Heart right ventricle (tissue), 16 donors: ENCODE data around the gene IER5L. TPM values are rescaled to one million over a fixed set of nuclear protein-coding genes. Genes with fewer than 3 reads are reported as not detected.

Experiments used
- ATAC-seq, 8 donors: fragments of 200-7000 bp; cut with Tn5 transposase; one replicate each; pipeline ENCODE4 v1.9.1; 2020; ENCODE audit warnings: mild to moderate bottlenecking in 8 of 8, moderate library complexity in 8 of 8, moderate number of reproducible peaks in 1 of 8
- DNase-seq, 2 donors: peaks; one replicate each; pipeline ENCODE4 v3.0.0-alpha.2; 2020
- H3K27ac ChIP-seq, 10 donors: fragments of 200-600 bp; sonication (generic) in 2 of 10; one replicate each; pipeline versions ENCODE4 v1.5.0 to v1.8.0; 2020 to 2022; ENCODE audit warnings: mild to moderate bottlenecking in 3 of 10
- H3K27me3 ChIP-seq, 7 donors: fragments of 200-600 bp; one replicate each; pipeline ENCODE4 v1.8.0; 2021 to 2022; ENCODE audit warnings: mild to moderate bottlenecking in 2 of 7
- H3K36me3 ChIP-seq, 9 donors: fragments of 200-600 bp; sonication (generic) in 1 of 9; one replicate each; pipeline versions ENCODE4 v1.5.0 to v1.8.0; 2020 to 2022; ENCODE audit warnings: mild to moderate bottlenecking in 2 of 9
- H3K4me1 ChIP-seq, 9 donors: fragments of 200-600 bp; sonication (generic) in 1 of 9; one replicate each; pipeline versions ENCODE4 v1.5.0 to v1.8.0; 2020 to 2022; ENCODE audit warnings: mild to moderate bottlenecking in 4 of 9
- H3K4me3 ChIP-seq, 10 donors: fragments of 200-600 bp; sonication (generic) in 2 of 10; one replicate each; pipeline versions ENCODE4 v1.5.0 to v1.8.0; 2020 to 2022; ENCODE audit warnings: mild to moderate bottlenecking in 7 of 10, moderate library complexity in 2 of 10
- H3K9me3 ChIP-seq, 11 donors: fragments of 200-600 bp in 10 of 11; sonication (generic) in 2 of 11; one replicate each; pipeline versions ENCODE4 v1.5.0 to v1.8.0; 2013 to 2022; ENCODE audit warnings: mild to moderate bottlenecking in 2 of 11, control low read depth in 1 of 11, moderate library complexity in 1 of 11
- WGBS, 2 donors: extraction: QIAGEN DNeasy Blood & Tissue Kit; methylation state at CpG; one replicate each; pipeline ENCODE4 v1.1.7; 2013; ENCODE audit warnings: inconsistent platforms in 1 of 2; 5-methylcytosine and 5-hydroxymethylcytosine counted together
- intact Hi-C, 10 donors: fragments of 100-400 bp; cut with DNase I; formaldehyde crosslinking; loops; one replicate each; pipeline versions ENCODE4 v1.11.1 to v1.14.2; 2022
- polyA plus RNA-seq, 2 donors: library from polyadenylated mRNA; stranded (reverse); fragments of 200-250 nt; gene quantifications; one replicate each; pipeline ENCODE4 v1.2.3, GENCODE V29; 2013
- total RNA-seq, 10 donors: library from RNA; stranded (reverse); fragmentation: NEBNext Ultra II Directional in 3 of 10; extraction: Animal tissue kit (Norgen Biotek cat#: 25700) in 3 of 10; gene quantifications; one replicate each; pipeline versions ENCODE4 v1.2.1 to v1.2.4, GENCODE V29; 2021 to 2023
- TF ChIP-seq, protein P1 (sequence below), 9 donors: fragments of 200-600 bp; sonication (generic) in 2 of 9; IDR thresholded peaks; one replicate each; pipeline versions ENCODE4 v1.5.0 to v1.8.0; 2021 to 2022; ENCODE audit warnings: antibody characterized with exemption in 9 of 9, mild to moderate bottlenecking in 5 of 9, moderate library complexity in 1 of 9
- donor health status: Arrhythmogenic right ventricular cardiomyopathy.
- donor health status: ischemic (EF 13 %, LVEDD 7.1; RV severe dilation, severe dysfunction).
- donor health status: healthy with polysubstance abuse.
- donor health status: DM: no; HTN: yes; CAD: no.
- donor health status: DM: no; HTN: no; CAD: no.
- donor health status: ischemic (EF 25% LVEDD 6.9; RV normal size, moderate dysfunction).
- donor health status: ischemic (EF 25% LVEDD 5.7; RV mildly dilated, moderate dysfunction).
- donor health status: healthy.
- donor health status: DM: yes; HTN: yes; CAD: no.
- donor health status: Ischemic cardiomyopathy.
- donor health status: ischemic (EF 35%, LVEDD 5.7; RV mildly dilated, moderate dysfunction).
- donor health status: nonischemic (EF 11% LVEDD 7.7; RV severe dilation, severe dysfunction).
- donor health status: DM: yes; HTN: yes; CAD: no.
- donor health status: PGD.
- donor health status: ischemic (EF 29% LVEDD 5.4; RV normal size, mild dysfunction).
- donor health status: nonischemic (EF 23%, LVEDD 6.1; RV moderate dilation, normal function).

The IER5L gene
- total and polyA plus RNA-seq, 12 donors, result 1.2 to 26.3 (median 5.6) TPM

DNA sequence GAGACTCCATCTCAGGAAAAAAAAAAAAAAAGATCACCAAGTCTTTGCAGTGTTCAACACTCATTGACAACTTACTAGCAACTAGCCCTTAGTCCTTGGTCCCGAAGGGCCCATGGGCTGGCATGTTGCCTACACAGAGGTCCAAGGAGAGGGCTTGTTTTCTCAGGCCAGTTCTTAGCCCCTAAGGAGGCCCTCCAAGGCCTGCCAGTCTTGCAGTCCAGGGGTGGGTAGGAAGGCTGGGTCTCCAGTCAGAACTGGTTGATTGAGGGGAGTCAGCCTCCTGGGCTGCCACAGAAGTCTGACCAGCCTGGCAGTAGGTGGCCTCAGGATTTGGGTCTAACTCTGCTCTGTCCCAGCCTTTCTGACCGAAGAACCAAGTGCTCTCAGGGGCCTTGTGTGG lies 32.7 kb downstream of the IER5L start:
- DNase-seq, result no peak
- H3K36me3 ChIP-seq, result peaks cover 0 to 61% (median 6%) of the 10 kb centered on the region in 9 donors
- TF ChIP-seq, protein P1, sequence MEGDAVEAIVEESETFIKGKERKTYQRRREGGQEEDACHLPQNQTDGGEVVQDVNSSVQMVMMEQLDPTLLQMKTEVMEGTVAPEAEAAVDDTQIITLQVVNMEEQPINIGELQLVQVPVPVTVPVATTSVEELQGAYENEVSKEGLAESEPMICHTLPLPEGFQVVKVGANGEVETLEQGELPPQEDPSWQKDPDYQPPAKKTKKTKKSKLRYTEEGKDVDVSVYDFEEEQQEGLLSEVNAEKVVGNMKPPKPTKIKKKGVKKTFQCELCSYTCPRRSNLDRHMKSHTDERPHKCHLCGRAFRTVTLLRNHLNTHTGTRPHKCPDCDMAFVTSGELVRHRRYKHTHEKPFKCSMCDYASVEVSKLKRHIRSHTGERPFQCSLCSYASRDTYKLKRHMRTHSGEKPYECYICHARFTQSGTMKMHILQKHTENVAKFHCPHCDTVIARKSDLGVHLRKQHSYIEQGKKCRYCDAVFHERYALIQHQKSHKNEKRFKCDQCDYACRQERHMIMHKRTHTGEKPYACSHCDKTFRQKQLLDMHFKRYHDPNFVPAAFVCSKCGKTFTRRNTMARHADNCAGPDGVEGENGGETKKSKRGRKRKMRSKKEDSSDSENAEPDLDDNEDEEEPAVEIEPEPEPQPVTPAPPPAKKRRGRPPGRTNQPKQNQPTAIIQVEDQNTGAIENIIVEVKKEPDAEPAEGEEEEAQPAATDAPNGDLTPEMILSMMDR (IDR thresholded peaks at IDR 0.05), result no peak
- ATAC-seq, result no peak
- H3K4me3 ChIP-seq, result peak overlapping the region in 1 of 10 donors; percentile 6
- WGBS, 2 donors, result 36 to 47% methylated on average over 2 of the region's 2 CpGs
- H3K4me1 ChIP-seq, result peaks cover 59 to 82% (median 80%) of the 10 kb centered on the region in 9 donors
- no peaks in the 10 kb centered on the region for H3K27me3 ChIP-seq
- peak overlapping the region; percentile 65 to 100 (median 100) for H3K27ac ChIP-seq
- no peaks in the 10 kb centered on the region for H3K9me3 ChIP-seq
- intact Hi-C loops, result loop anchor here in 4 of 10 donors (2.0 to 10.0 kb wide), 3 partner anchors 23 to 349 kb away; no protein-coding TSS in a partner anchor

DNA sequence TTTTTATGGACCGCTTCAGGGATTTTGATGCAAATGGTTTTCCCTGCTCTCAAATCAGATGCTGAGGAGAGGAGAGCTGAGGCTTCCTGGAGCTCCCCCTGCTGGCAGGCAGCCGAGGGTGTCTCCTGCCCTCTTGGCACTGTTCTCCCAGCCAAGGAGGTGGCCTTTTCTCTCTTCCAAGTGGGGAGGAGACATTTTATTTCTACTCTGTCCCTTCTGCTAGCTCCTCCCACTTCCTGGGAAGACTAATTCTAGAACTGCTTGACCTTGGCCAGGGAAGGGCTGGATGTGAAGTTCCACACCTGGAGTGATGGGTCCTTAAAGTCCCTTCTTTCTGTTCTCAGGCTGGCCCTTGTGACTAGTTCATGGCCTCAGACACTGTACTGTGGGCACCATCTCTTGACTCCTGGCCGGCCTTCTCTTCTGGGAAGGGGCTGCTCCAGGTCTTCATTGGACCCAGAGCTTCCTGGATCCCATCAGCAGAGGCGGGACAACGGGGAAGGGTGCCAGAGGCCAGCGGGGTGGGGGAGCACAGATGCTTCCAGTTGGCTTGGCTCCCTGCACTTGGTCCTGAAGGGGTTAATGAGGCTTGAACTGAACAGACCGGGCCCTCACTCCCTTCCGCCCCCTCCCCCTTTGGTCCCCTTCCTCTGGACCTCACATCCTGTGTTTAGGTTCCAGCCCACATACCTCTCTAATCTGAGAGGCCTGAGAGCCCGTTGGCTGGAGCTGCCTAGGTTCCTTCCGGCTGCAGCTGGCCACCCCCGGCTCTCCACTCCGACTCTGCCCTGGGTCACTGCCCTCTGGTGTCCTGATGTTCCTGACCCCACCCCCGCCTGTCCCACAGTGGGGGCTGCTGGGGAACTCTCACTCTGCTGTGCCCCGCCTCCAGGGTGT lies 34.8 kb downstream of the IER5L start:
- WGBS, 2 donors, result 6 to 11% methylated on average over 14 of the region's 14 CpGs
- DNase-seq (peak; percentile 91 to 94), ATAC-seq (peak; percentile 27 to 63 (median 48))
- H3K27me3 ChIP-seq, result no peaks in the 10 kb centered on the region
- TF ChIP-seq, protein P1 (IDR thresholded peaks at IDR 0.05), result peak; percentile 72 to 97 (median 92)
- H3K4me1 ChIP-seq, result peaks cover 70 to 98% (median 96%) of the 10 kb centered on the region in 9 donors
- intact Hi-C loops, result loop anchor here in 7 of 10 donors (1.0 to 10.0 kb wide), 7 partner anchors 31 to 352 kb away; partner anchors contain the start of gene IER5L (in 1 of the 7)
- H3K4me3 ChIP-seq, result peak overlapping the region in 8 of 10 donors; percentile 18 to 62 (median 56)
- H3K9me3 ChIP-seq, result no peaks in the 10 kb centered on the region
- H3K27ac ChIP-seq, result peak overlapping the region; percentile 100
- peaks cover 0 to 55% (median under 1%) of the 10 kb centered on the region in 9 donors for H3K36me3 ChIP-seq

DNA sequence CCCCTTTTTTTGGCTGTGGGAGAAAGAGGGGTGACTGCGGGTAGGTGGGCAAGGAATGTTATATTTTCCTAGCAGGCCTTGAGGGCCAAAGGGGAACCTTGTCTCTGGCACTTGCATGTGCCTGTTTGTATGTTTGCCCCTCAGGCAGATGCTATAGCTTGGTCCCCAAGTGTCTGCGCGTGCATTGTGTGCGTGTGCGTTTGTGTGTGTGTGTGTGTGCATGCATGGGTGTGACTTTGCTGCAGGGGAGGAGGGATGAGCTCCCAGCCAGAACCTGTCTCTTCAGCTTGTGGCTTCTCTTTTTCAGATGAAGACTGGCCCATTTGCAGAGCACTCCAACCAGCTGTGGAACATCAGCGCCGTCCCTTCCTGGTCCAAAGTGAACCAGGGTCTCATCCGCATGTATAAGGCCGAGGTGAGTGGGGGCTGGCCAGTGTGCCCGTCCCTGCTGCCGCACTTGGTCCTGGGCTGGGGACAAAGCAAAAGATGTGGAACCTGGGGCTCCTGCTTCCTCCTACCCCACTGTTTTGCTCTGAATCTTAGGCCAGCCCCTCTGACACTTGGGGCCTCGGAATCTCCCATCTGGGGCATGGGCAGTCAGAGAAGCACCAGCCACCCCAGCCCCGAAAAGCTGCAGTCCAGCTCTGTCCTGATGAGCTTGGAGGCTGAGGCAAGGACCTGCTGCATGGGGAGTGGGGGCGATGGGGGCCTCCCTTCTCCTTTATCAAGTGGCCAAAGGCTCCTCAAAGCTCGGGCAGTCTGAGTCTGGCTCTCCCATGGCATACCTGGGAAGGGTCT lies 35.7 kb downstream of the IER5L start:
- H3K27ac ChIP-seq, result peak overlapping the region; percentile 100

More for the DNA sequence above, 35.7 kb downstream of the IER5L start:
- H3K27me3 ChIP-seq, result no peaks in the 10 kb centered on the region
- TF ChIP-seq, protein P1 (IDR thresholded peaks at IDR 0.05), result no peak
- 39 to 45% methylated on average over 15 of the region's 15 CpGs for WGBS, 2 donors
- DNase-seq (no peak), ATAC-seq (no peak)
- peaks cover 0 to 55% (median 6%) of the 10 kb centered on the region in 9 donors for H3K36me3 ChIP-seq
- peaks cover 71 to 98% (median 94%) of the 10 kb centered on the region in 9 donors for H3K4me1 ChIP-seq
- H3K9me3 ChIP-seq, result no peaks in the 10 kb centered on the region
- peak overlapping the region in 9 of 10 donors; percentile 3 to 62 (median 56) for H3K4me3 ChIP-seq
- intact Hi-C loops, result loop anchor here in 5 of 10 donors (5.0 to 10.0 kb wide), 5 partner anchors 35 to 352 kb away; partner anchors contain the start of gene IER5L (in 1 of the 5)
